HCT116 (cell line): ENCODE results near the gene NAPEPLD. TPM values are rescaled to one million over a fixed set of nuclear protein-coding genes. Genes with fewer than 3 reads are reported as not detected.

ENCODE experiments used
- ATAC-seq: fragments of 200-7000 bp; cut with Tn5 transposase; 2 replicates; pipeline ENCODE4 v1.9.1; 2020; ENCODE audit warnings: mild to moderate bottlenecking, moderate library complexity
- BruUV-seq: library from RNA; stranded (reverse); fragments of 400-500 nt; replicated peaks from 2 replicates; lab custom pipeline; 2021; lab: Mats Ljungman, UMichigan
- CTCF ChIA-PET: fragments of 300-600 bp; sonication (Branson Sonifier 250); formaldehyde crosslinking; loops from one replicate; lab custom pipeline; 2021; ENCODE audit warnings: antibody characterized with exemption; lab: Charles Lee
- POLR2A ChIA-PET: fragments of 300-600, 350-600 bp; sonication (Branson Sonifier 250); formaldehyde crosslinking; loops from one replicate; lab custom pipeline; 2021; ENCODE audit warnings: antibody characterized with exemption; lab: Charles Lee
- RAD21 ChIA-PET, 2 experiments: fragments of 300-600 bp; sonication (Branson Sonifier 250); formaldehyde crosslinking; loops; one replicate each; lab custom pipeline; 2023; ENCODE audit warnings: low total read pairs in 2 of 2; ENCODE audit not compliant: uncharacterized antibody in 2 of 2, unreplicated experiment in 2 of 2, low non-redundant PET in 1 of 2; lab: Charles Lee
- DNase-seq: peaks from one replicate; pipeline ENCODE4 v3.0.0-alpha.2; 2010; ENCODE audit warnings: low read depth, low spot score
- H2AFZ ChIP-seq: fragments of 200-600 bp; shearing (Covaris generic), sonication (generic); 2 replicates; pipeline ENCODE4 v1.6.1; 2017; ENCODE audit warnings: low read depth, mixed run types, mixed read lengths, antibody characterized with exemption, low read length; ENCODE audit not compliant: poor library complexity, severe bottlenecking
- H3K27ac ChIP-seq: 2 replicates; pipeline ENCODE4 v1.5.1; 2012; ENCODE audit warnings: low read depth, low read length
- H3K27me3 ChIP-seq: fragments of 200-600 bp; sonication (generic); 2 replicates; pipeline ENCODE4 v1.6.1; 2016; ENCODE audit warnings: mixed run types, low read length, mixed read lengths; ENCODE audit not compliant: insufficient read depth
- H3K36me3 ChIP-seq, 2 experiments: fragments of 200-500 bp in 1 of 2; fragments of 200-600 bp in 1 of 2; sonication (Bioruptor generic) in 1 of 2; sonication (generic) in 1 of 2; 2 replicates each; pipeline versions ENCODE4 v1.5.1 to v1.6.1; 2014 to 2016; ENCODE audit warnings: low read length in 2 of 2, inconsistent platforms in 1 of 2, mixed read lengths in 1 of 2, mixed run types in 1 of 2; ENCODE audit not compliant: insufficient read depth in 2 of 2, control insufficient read depth in 1 of 2
- H3K4me1 ChIP-seq, 2 experiments: fragments of 200-600 bp in 1 of 2; sonication (generic) in 1 of 2; 2 replicates each; pipeline versions ENCODE4 v1.5.1 to v1.6.1; 2012 to 2017; ENCODE audit warnings: low read length in 2 of 2, inconsistent platforms in 1 of 2, mild to moderate bottlenecking in 1 of 2, mixed read lengths in 1 of 2, mixed run types in 1 of 2, moderate library complexity in 1 of 2; ENCODE audit not compliant: insufficient read depth in 2 of 2, control insufficient read depth in 1 of 2
- H3K4me2 ChIP-seq: fragments of 200-600 bp; sonication (generic); 2 replicates; pipeline ENCODE4 v1.6.1; 2017; ENCODE audit warnings: mixed run types, low read length, mixed read lengths
- H3K4me3 ChIP-seq, 2 experiments: fragments of 200-600 bp in 1 of 2; sonication (generic) in 1 of 2; replicated peaks in 1 of 2; 2 replicates each; pipeline ENCODE4 v1.5.1; 2011 to 2016; ENCODE audit warnings: low read length in 2 of 2, control low read depth in 1 of 2, low read depth in 1 of 2, mild to moderate bottlenecking in 1 of 2, mixed read lengths in 1 of 2, mixed run types in 1 of 2
- H3K79me2 ChIP-seq: fragments of 200-600 bp; sonication (generic); 2 replicates; pipeline ENCODE4 v1.6.1; 2017; ENCODE audit warnings: mild to moderate bottlenecking, mixed run types, low read length, moderate library complexity, mixed read lengths; ENCODE audit not compliant: insufficient read depth
- H3K9ac ChIP-seq: fragments of 200-600 bp; sonication (generic); 2 replicates; pipeline ENCODE4 v1.6.1; 2016; ENCODE audit warnings: low read length, mixed read lengths
- H3K9me2 ChIP-seq: fragments of 200-600 bp; sonication (generic), shearing (Covaris generic); 2 replicates; pipeline ENCODE4 v1.6.1; 2017; ENCODE audit warnings: mixed run types, mild to moderate bottlenecking, moderate library complexity; ENCODE audit not compliant: insufficient read depth
- H3K9me3 ChIP-seq, 2 experiments: fragments of 200-500 bp in 1 of 2; fragments of 200-600 bp in 1 of 2; sonication (Bioruptor generic) in 1 of 2; sonication (generic) in 1 of 2; 2 replicates each; pipeline ENCODE4 v1.6.1; 2014 to 2017; ENCODE audit warnings: low read length in 2 of 2, mixed read lengths in 2 of 2, inconsistent platforms in 1 of 2, low read depth in 1 of 2, mild to moderate bottlenecking in 1 of 2, mixed run types in 1 of 2, moderate library complexity in 1 of 2; ENCODE audit not compliant: control insufficient read depth in 1 of 2, insufficient read depth in 1 of 2
- H4K20me1 ChIP-seq: fragments of 200-600 bp; sonication (generic), shearing (Covaris generic); 2 replicates; pipeline ENCODE4 v1.6.1; 2017; ENCODE audit warnings: mixed run types, mild to moderate bottlenecking, moderate library complexity; ENCODE audit not compliant: insufficient read depth
- CBX3 ChIP-seq: IDR thresholded peaks from 2 replicates; pipeline ENCODE4 v1.6.1; 2012; ENCODE audit warnings: low read depth
- CEBPB ChIP-seq: IDR thresholded peaks from 2 replicates; pipeline ENCODE4 v1.6.1; 2012; ENCODE audit warnings: low read depth
- ELF1 ChIP-seq: IDR thresholded peaks from 2 replicates; pipeline ENCODE4 v1.6.1; 2012; ENCODE audit warnings: low read depth, borderline replicate concordance
- EZH2 ChIP-seq: fragments of 200-600 bp; sonication (generic); IDR thresholded peaks from 2 replicates; pipeline ENCODE4 v1.6.1; 2017; ENCODE audit warnings: antibody characterized with exemption, mixed run types
- EZH2phosphoT487 ChIP-seq: fragments of 200-600 bp; IDR thresholded peaks from 2 replicates; pipeline ENCODE4 v1.6.1; 2018; ENCODE audit warnings: antibody characterized with exemption, borderline replicate concordance
- FOSL1 ChIP-seq: IDR thresholded peaks from 2 replicates; pipeline ENCODE4 v1.6.1; 2012; ENCODE audit warnings: low read depth
- POLR2A ChIP-seq: IDR thresholded peaks from 2 replicates; pipeline ENCODE4 v1.7.0; 2011; ENCODE audit warnings: borderline replicate concordance; ENCODE audit not compliant: insufficient read depth, insufficient read length; ENCODE audit errors: extremely low read depth
- SIN3A ChIP-seq: IDR thresholded peaks from 2 replicates; pipeline ENCODE4 v1.6.1; 2012; ENCODE audit warnings: low read depth
- SP1 ChIP-seq: IDR thresholded peaks from 2 replicates; pipeline ENCODE4 v1.6.1; 2012; ENCODE audit warnings: low read depth
- YY1 ChIP-seq: IDR thresholded peaks from 2 replicates; pipeline ENCODE4 v1.6.1; 2011; ENCODE audit warnings: low read length, low read depth, moderate library complexity, mild to moderate bottlenecking; ENCODE audit not compliant: insufficient replicate concordance; ENCODE audit errors: extremely low read depth
- ZFX ChIP-seq: fragments of 450-650 bp; IDR thresholded peaks from 2 replicates; pipeline ENCODE4 v1.6.1; 2017
- intact Hi-C: fragments of 100-400 bp; cut with micrococcal nuclease; formaldehyde crosslinking; loops from 2 replicates; pipeline ENCODE4 v1.10.0; 2022
- total RNA-seq: library from RNA; stranded (reverse); gene quantifications from one replicate; pipeline ENCODE4 v1.2.1, GENCODE V29; 2021; ENCODE audit not compliant: unreplicated experiment
- TF ChIP-seq, protein P1 (sequence below): IDR thresholded peaks from 2 replicates; pipeline ENCODE4 v1.6.1; 2012
- TF ChIP-seq, protein P2 (sequence below): IDR thresholded peaks from 2 replicates; pipeline ENCODE4 v1.6.1; 2011; ENCODE audit warnings: mild to moderate bottlenecking, low read length, moderate library complexity; ENCODE audit not compliant: insufficient replicate concordance; ENCODE audit errors: extremely low read depth

Gene NAPEPLD
- total RNA-seq, 1 experiment from 2014 or later = 9.7 TPM

DNA sequence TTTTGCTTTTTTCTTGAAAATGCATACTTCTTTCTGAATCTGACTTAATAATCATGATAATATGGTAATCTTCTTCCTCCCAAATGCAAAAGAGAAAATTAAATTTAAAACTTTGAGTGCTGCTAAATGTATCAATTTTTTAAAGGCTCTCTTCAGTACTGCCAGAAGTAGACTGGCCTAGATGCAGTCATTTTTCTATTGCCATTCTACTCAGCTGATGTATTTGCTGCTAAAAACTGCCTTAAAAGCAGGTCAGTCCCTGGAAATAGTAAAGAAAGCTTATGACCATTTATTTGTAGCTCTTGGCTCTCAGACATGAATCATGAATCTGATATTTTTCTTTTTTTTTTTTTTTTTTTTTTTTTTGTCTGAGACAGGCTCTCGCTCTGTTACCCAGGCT, 28.5 kb downstream of the NAPEPLD start:
- ChIA-PET RAD21 (no interaction called here), POLR2A (no interaction called here), CTCF (no interaction called here)
- no peaks in the 10 kb centered on the region for H3K4me1 ChIP-seq
- H3K27ac ChIP-seq = no peak overlapping the region
- H3K9me3 ChIP-seq = no peaks in the 10 kb centered on the region
- no TSS peak for BruUV-seq
- H3K4me3 ChIP-seq = no peak overlapping the region
- H3K9me2 ChIP-seq = no peaks in the 10 kb centered on the region
- TF ChIP-seq EZH2phosphoT487 (no peak), CBX3 (no peak), ELF1 (no peak), POLR2A (no peak), FOSL1 (no peak), EZH2 (no peak), SP1 (no peak), CEBPB (no peak), YY1 (no peak), SIN3A (no peak), ZFX (no peak)
- TF ChIP-seq, protein P1, sequence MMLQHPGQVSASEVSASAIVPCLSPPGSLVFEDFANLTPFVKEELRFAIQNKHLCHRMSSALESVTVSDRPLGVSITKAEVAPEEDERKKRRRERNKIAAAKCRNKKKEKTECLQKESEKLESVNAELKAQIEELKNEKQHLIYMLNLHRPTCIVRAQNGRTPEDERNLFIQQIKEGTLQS = no peak
- TF ChIP-seq, protein P2, sequence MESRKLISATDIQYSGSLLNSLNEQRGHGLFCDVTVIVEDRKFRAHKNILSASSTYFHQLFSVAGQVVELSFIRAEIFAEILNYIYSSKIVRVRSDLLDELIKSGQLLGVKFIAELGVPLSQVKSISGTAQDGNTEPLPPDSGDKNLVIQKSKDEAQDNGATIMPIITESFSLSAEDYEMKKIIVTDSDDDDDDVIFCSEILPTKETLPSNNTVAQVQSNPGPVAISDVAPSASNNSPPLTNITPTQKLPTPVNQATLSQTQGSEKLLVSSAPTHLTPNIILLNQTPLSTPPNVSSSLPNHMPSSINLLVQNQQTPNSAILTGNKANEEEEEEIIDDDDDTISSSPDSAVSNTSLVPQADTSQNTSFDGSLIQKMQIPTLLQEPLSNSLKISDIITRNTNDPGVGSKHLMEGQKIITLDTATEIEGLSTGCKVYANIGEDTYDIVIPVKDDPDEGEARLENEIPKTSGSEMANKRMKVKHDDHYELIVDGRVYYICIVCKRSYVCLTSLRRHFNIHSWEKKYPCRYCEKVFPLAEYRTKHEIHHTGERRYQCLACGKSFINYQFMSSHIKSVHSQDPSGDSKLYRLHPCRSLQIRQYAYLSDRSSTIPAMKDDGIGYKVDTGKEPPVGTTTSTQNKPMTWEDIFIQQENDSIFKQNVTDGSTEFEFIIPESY = no peak
- H2AFZ ChIP-seq = no peak overlapping the region
- H3K27me3 ChIP-seq = no peaks in the 10 kb centered on the region
- H4K20me1 ChIP-seq = no peaks in the 10 kb centered on the region
- ATAC-seq (no peak), DNase-seq (no peak)
- H3K9ac ChIP-seq = no peak overlapping the region
- intact Hi-C loops = no loop called here
- H3K4me2 ChIP-seq = no peak overlapping the region
- peaks cover 0 to 8% of the 10 kb centered on the region in 2 experiments; a peak in 1 of 4 replicates for H3K36me3 ChIP-seq
- no peaks in the 10 kb centered on the region for H3K79me2 ChIP-seq
